ENCODE measurements around the gene PLPPR2. TPM values are rescaled to one million over a fixed set of nuclear protein-coding genes. Genes with fewer than 3 reads are reported as not detected.
"Not testable (repeated sequence)": the region's sequence is repeated elsewhere in the genome, so short reads cannot be mapped to it uniquely, and the experiment has no call there.

Gene PLPPR2
- total RNA-seq, 1 experiment from 2014 or later = 7.5 TPM

- Mint-ChIP-seq H3K4me1 (no peaks in the 10 kb centered on the region), H3K27ac (no peak overlapping the region), H3K27me3 (ENCODE audit: low read depth) (no peaks in the 10 kb centered on the region), H3K4me3 (no peak overlapping the region), H3K9me3 (no peaks in the 10 kb centered on the region), H3K36me3 (peaks cover 21% of the 10 kb centered on the region)
- no peak for DNase-seq (ENCODE audit: low spot score)
- no peak for ATAC-seq
- TF ChIP-seq TCF7 (CRISPR knock-in tag; IDR thresholded peaks at IDR 0.05; ENCODE audit: low read depth) (no peak), TP53 (CRISPR knock-in tag; IDR thresholded peaks at IDR 0.05) (no peak), FOXP4 (CRISPR knock-in tag; IDR thresholded peaks at IDR 0.05) (no peak)
- ChIA-PET POLR2A (no interaction called here), CTCF (no interaction called here)
Measured at GRCh38 chr19:11332822-11333221, 22.4 kb upstream of the PLPPR2 start.

- POLR2A ChIA-PET; CTCF ChIA-PET; H3K4me1 Mint-ChIP-seq; H3K27ac Mint-ChIP-seq; H3K9me3 Mint-ChIP-seq; H3K4me3 Mint-ChIP-seq; DNase-seq (ENCODE audit: low spot score); ATAC-seq; H3K27me3 Mint-ChIP-seq (ENCODE audit: low read depth): not testable (repeated sequence)
- H3K36me3 Mint-ChIP-seq = peaks cover 21% of the 10 kb centered on the region
Measured at GRCh38 chr19:11333838-11334237, 21.4 kb upstream of the PLPPR2 start.

- Mint-ChIP-seq H3K36me3 (peaks cover 21% of the 10 kb centered on the region), H3K27ac (no peak overlapping the region), H3K9me3 (no peaks in the 10 kb centered on the region), H3K4me1 (peaks cover 7% of the 10 kb centered on the region), H3K27me3 (ENCODE audit: low read depth) (no peaks in the 10 kb centered on the region), H3K4me3 (no peak overlapping the region)
- DNase-seq (ENCODE audit: low spot score) = no peak
- ChIA-PET CTCF (interaction anchor here (1.2 kb wide), 1 partner anchor 42 kb away, joined by 3 read pairs; no protein-coding TSS in a partner anchor), POLR2A (no interaction called here)
- no peak for ATAC-seq
- TF ChIP-seq ATF2 (CRISPR knock-in tag; IDR thresholded peaks at IDR 0.05; ENCODE audit: borderline replicate concordance, low read depth) = no peak
- no peak for TF ChIP-seq ESRRA (CRISPR knock-in tag; IDR thresholded peaks at IDR 0.05; ENCODE audit: borderline replicate concordance)
- TF ChIP-seq MYBL2 (CRISPR knock-in tag; IDR thresholded peaks at IDR 0.05) = no peak
- TF ChIP-seq E2F1 (CRISPR knock-in tag; IDR thresholded peaks at IDR 0.05) = no peak
- TF ChIP-seq ELF4 (CRISPR knock-in tag; IDR thresholded peaks at IDR 0.05; ENCODE audit: low read depth) = no peak
- TF ChIP-seq ERG (CRISPR knock-in tag; IDR thresholded peaks at IDR 0.05) = no peak
- no peak for TF ChIP-seq RELA (CRISPR knock-in tag; IDR thresholded peaks at IDR 0.05; ENCODE audit: borderline replicate concordance)
- no peak for TF ChIP-seq ZNF121 (CRISPR knock-in tag; IDR thresholded peaks at IDR 0.05)
- no peak for TF ChIP-seq NFE2L1 (CRISPR knock-in tag; IDR thresholded peaks at IDR 0.05)
- TF ChIP-seq ZNF232 (CRISPR knock-in tag; IDR thresholded peaks at IDR 0.05) = no peak
- TF ChIP-seq JAZF1 (CRISPR knock-in tag; IDR thresholded peaks at IDR 0.05) = no peak
- no peak for TF ChIP-seq STAT6 (CRISPR knock-in tag; conservative IDR thresholded peaks at IDR 0.05; ENCODE audit: low read depth)
- no peak for TF ChIP-seq USF2 (CRISPR knock-in tag; IDR thresholded peaks at IDR 0.05)
- no peak for TF ChIP-seq AFF4 (CRISPR knock-in tag; IDR thresholded peaks at IDR 0.05; ENCODE audit: borderline replicate concordance)
Measured at GRCh38 chr19:11335449-11336146, 19.6 kb upstream of the PLPPR2 start.

Measured in WTC11 (cell line).